Measurements from ENCODE around the gene TNIK.
"Not testable (repeated sequence)": the region's sequence is repeated elsewhere in the genome, so short reads cannot be mapped to it uniquely, and the experiment has no call there.

DNA sequence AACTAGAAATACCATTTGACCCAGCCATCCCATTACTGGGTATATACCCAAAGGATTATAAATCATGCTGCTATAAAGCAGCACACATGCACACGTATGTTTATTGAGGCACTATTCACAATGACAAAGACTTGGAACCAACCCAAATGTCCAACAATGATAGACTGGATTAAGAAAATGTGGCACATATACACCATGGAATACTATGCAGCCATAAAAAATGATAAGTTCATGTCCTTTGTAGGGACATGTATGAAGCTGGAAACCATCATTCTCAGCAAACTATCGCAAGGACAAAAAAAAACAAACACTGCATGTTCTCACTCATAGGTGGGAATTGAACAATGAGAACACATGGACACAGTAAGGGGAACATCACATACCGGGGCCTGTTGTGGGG is 340.8 kb downstream of the TNIK start:
- TF ChIP-seq, protein P1, sequence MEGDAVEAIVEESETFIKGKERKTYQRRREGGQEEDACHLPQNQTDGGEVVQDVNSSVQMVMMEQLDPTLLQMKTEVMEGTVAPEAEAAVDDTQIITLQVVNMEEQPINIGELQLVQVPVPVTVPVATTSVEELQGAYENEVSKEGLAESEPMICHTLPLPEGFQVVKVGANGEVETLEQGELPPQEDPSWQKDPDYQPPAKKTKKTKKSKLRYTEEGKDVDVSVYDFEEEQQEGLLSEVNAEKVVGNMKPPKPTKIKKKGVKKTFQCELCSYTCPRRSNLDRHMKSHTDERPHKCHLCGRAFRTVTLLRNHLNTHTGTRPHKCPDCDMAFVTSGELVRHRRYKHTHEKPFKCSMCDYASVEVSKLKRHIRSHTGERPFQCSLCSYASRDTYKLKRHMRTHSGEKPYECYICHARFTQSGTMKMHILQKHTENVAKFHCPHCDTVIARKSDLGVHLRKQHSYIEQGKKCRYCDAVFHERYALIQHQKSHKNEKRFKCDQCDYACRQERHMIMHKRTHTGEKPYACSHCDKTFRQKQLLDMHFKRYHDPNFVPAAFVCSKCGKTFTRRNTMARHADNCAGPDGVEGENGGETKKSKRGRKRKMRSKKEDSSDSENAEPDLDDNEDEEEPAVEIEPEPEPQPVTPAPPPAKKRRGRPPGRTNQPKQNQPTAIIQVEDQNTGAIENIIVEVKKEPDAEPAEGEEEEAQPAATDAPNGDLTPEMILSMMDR (IDR thresholded peaks at IDR 0.05) = not testable (repeated sequence)
- TF ChIP-seq POLR2A (IDR thresholded peaks at IDR 0.05) = not testable (repeated sequence)
